GM23338 (cell line): Measurements from ENCODE around the gene QSOX1. TPM values are rescaled to one million over a fixed set of nuclear protein-coding genes. Genes with fewer than 3 reads are reported as not detected.

Experiments used
- ATAC-seq: fragments of 200-7000 bp; cut with Tn5 transposase; 3 replicates; pipeline ENCODE4 v1.9.1; 2020
- DNase-seq: peaks from one replicate; pipeline ENCODE4 v3.0.0-alpha.2; 2015; ENCODE audit warnings: low spot score
- H2AFZ ChIP-seq: fragments of 200-600 bp; sonication (generic); 2 replicates; pipeline ENCODE4 v1.8.0; 2016; ENCODE audit warnings: antibody characterized with exemption, mild to moderate bottlenecking, moderate library complexity
- H3F3A ChIP-seq: fragments of 200-600 bp; sonication (generic); replicated peaks from 2 replicates; pipeline ENCODE4 v1.8.0; 2017; ENCODE audit warnings: antibody characterized with exemption, mixed run types, low read depth
- H3K27ac ChIP-seq: fragments of 200-600 bp; sonication (generic); 2 replicates; pipeline ENCODE4 v1.6.1; 2016; ENCODE audit warnings: low read depth
- H3K27me3 ChIP-seq: fragments of 200-600 bp; sonication (generic); 2 replicates; pipeline ENCODE4 v1.8.0; 2016; ENCODE audit warnings: mild to moderate bottlenecking, mixed run types, moderate library complexity; ENCODE audit not compliant: insufficient read depth
- H3K36me3 ChIP-seq: fragments of 200-600 bp; sonication (generic); 2 replicates; pipeline ENCODE4 v1.8.0; 2016; ENCODE audit warnings: mild to moderate bottlenecking; ENCODE audit not compliant: insufficient read depth
- H3K4me1 ChIP-seq: fragments of 200-600 bp; sonication (generic); 2 replicates; pipeline ENCODE4 v1.8.0; 2016; ENCODE audit warnings: mild to moderate bottlenecking, moderate library complexity; ENCODE audit not compliant: insufficient read depth
- H3K4me2 ChIP-seq: fragments of 200-600 bp; sonication (generic); 2 replicates; pipeline ENCODE4 v1.7.1; 2017; ENCODE audit warnings: mixed run types
- H3K4me3 ChIP-seq: fragments of 200-600 bp; sonication (generic); 2 replicates; pipeline ENCODE4 v1.6.1; 2016; ENCODE audit warnings: mixed run types
- H3K79me2 ChIP-seq: fragments of 200-600 bp; sonication (generic); replicated peaks from 2 replicates; pipeline ENCODE4 v1.8.0; 2017; ENCODE audit warnings: mild to moderate bottlenecking; ENCODE audit not compliant: insufficient read depth
- H3K9me2 ChIP-seq: fragments of 200-600 bp; sonication (generic); 2 replicates; pipeline ENCODE4 v1.8.0; 2017; ENCODE audit not compliant: insufficient read depth
- H4K20me1 ChIP-seq: fragments of 200-600 bp; sonication (generic); replicated peaks from 2 replicates; pipeline ENCODE4 v1.8.0; 2017; ENCODE audit warnings: mild to moderate bottlenecking; ENCODE audit not compliant: insufficient read depth
- H3K27ac Mint-ChIP-seq: 2 replicates; pipeline ENCODE4 v1.8.0; 2020; ENCODE audit warnings: inconsistent platforms, mild to moderate bottlenecking, moderate library complexity, mixed read lengths
- H3K27me3 Mint-ChIP-seq: 3 replicates; pipeline ENCODE4 v1.8.0; 2022; ENCODE audit warnings: low read depth, mild to moderate bottlenecking, moderate library complexity, mixed read lengths, inconsistent platforms; ENCODE audit not compliant: insufficient read depth, poor library complexity
- H3K36me3 Mint-ChIP-seq: 3 replicates; pipeline ENCODE4 v1.8.0; 2021; ENCODE audit warnings: low read depth, mild to moderate bottlenecking, inconsistent platforms, moderate library complexity, mixed read lengths
- H3K4me1 Mint-ChIP-seq: 3 replicates; pipeline ENCODE4 v1.8.0; 2020; ENCODE audit warnings: mild to moderate bottlenecking, inconsistent platforms, mixed read lengths
- H3K4me3 Mint-ChIP-seq: 3 replicates; pipeline ENCODE4 v1.8.0; 2021; ENCODE audit warnings: moderate library complexity, mild to moderate bottlenecking, inconsistent platforms, mixed read lengths
- H3K9me3 Mint-ChIP-seq: 3 replicates; pipeline ENCODE4 v1.8.0; 2020; ENCODE audit warnings: moderate library complexity, mild to moderate bottlenecking, inconsistent platforms, mixed read lengths
- CREB1 ChIP-seq: fragments of 250-450 bp; sonication (Bioruptor Pico); IDR thresholded peaks from 2 replicates; pipeline ENCODE4 v1.5.0; 2020; ENCODE audit warnings: low read depth, mild to moderate bottlenecking, moderate library complexity
- CTCF ChIP-seq, 2 experiments: fragments of 200-600 bp in 1 of 2; sonication (generic) in 1 of 2; conservative IDR thresholded peaks; 2 replicates each; pipeline versions ENCODE4 v1.5.1 to v1.6.1; 2016 to 2017; ENCODE audit warnings: antibody characterized with exemption in 2 of 2, low read depth in 2 of 2, mild to moderate bottlenecking in 2 of 2, moderate library complexity in 1 of 2
- EZH2 ChIP-seq: fragments of 200-600 bp; sonication (generic); IDR thresholded peaks from one replicate; pipeline ENCODE4 v1.8.0; 2017; ENCODE audit warnings: antibody characterized with exemption, mild to moderate bottlenecking, low read depth; ENCODE audit not compliant: unreplicated experiment
- EZH2phosphoT487 ChIP-seq: fragments of 200-600 bp; sonication (generic); IDR thresholded peaks from one replicate; pipeline ENCODE4 v1.8.1; 2018; ENCODE audit warnings: antibody characterized with exemption; ENCODE audit not compliant: unreplicated experiment
- JUNB ChIP-seq: IDR thresholded peaks from one replicate; pipeline ENCODE4 v1.6.1; 2016; ENCODE audit warnings: antibody characterized with exemption; ENCODE audit not compliant: unreplicated experiment
- NANOG ChIP-seq: IDR thresholded peaks from 2 replicates; pipeline ENCODE4 v1.6.1; 2016; ENCODE audit warnings: antibody characterized with exemption, borderline replicate concordance
- POLR2AphosphoS5 ChIP-seq: IDR thresholded peaks from 2 replicates; pipeline ENCODE4 v1.6.1; 2016; ENCODE audit warnings: antibody characterized with exemption, low read depth
- REST ChIP-seq: IDR thresholded peaks from one replicate; pipeline ENCODE4 v1.6.1; 2018; ENCODE audit warnings: antibody characterized with exemption; ENCODE audit not compliant: unreplicated experiment
- STAT1 ChIP-seq: IDR thresholded peaks from one replicate; pipeline ENCODE4 v1.6.1; 2016; ENCODE audit warnings: antibody characterized with exemption; ENCODE audit not compliant: unreplicated experiment
- ZNF114 ChIP-seq: fragments of 250-450 bp; sonication (Bioruptor Pico); IDR thresholded peaks from 2 replicates; pipeline ENCODE4 v1.5.0; 2020; ENCODE audit warnings: mild to moderate bottlenecking, moderate library complexity
- ZNF331 ChIP-seq: fragments of 250-450 bp; sonication (Bioruptor Pico); IDR thresholded peaks from 2 replicates; pipeline ENCODE4 v1.5.0; 2020; ENCODE audit warnings: low read depth, mild to moderate bottlenecking, moderate library complexity
- polyA plus RNA-seq: library from polyadenylated mRNA; unstranded; fragments of >200 nt; fragmentation: Nextera tagmentation; extraction: Ambion mirVana; gene quantifications from 2 replicates; pipeline ENCODE4 v1.2.1, GENCODE V29; 2016
- total RNA-seq: library from RNA; depleted of rRNA; stranded (reverse); fragments of >200 nt; shearing (Covaris generic); gene quantifications from 2 replicates; pipeline ENCODE4 v1.2.3, GENCODE V29; 2014
- TF ChIP-seq, protein P1 (sequence below): IDR thresholded peaks from 2 replicates; pipeline ENCODE4 v1.6.1; 2016; ENCODE audit warnings: antibody characterized with exemption

QSOX1 gene
- total and polyA plus RNA-seq, 2 experiments from 2014 or later, result 47.8 to 119 TPM

GRCh38 chr1:180224902-180225301, 70.2 kb downstream of the QSOX1 start:
- H3K4me1 ChIP-seq, result peaks cover 24% of the 10 kb centered on the region; the same call in 1 of the 2 replicates
- H4K20me1 ChIP-seq, result no peaks in the 10 kb centered on the region; the same call in 1 of the 2 replicates
- no peak for DNase-seq
- H3F3A ChIP-seq, result peaks cover 12% of the 10 kb centered on the region
- H3K36me3 ChIP-seq, result no peaks in the 10 kb centered on the region
- ATAC-seq, result no peak
- Mint-ChIP-seq H3K4me3 (no peak overlapping the region), H3K27me3 (peaks cover 31% of the 10 kb centered on the region), H3K36me3 (no peaks in the 10 kb centered on the region; the same call in 2 of the 3 replicates), H3K27ac (no peak overlapping the region), H3K9me3 (peaks cover 7% of the 10 kb centered on the region), H3K4me1 (peaks cover 21% of the 10 kb centered on the region)
- H3K4me3 ChIP-seq, result no peak overlapping the region
- no peak overlapping the region for H2AFZ ChIP-seq
- no peaks in the 10 kb centered on the region for H3K79me2 ChIP-seq
- no peaks in the 10 kb centered on the region for H3K9me2 ChIP-seq
- no peak overlapping the region for H3K4me2 ChIP-seq
- peaks cover 52% of the 10 kb centered on the region for H3K27me3 ChIP-seq
- no peak for TF ChIP-seq REST
- TF ChIP-seq, protein P1, sequence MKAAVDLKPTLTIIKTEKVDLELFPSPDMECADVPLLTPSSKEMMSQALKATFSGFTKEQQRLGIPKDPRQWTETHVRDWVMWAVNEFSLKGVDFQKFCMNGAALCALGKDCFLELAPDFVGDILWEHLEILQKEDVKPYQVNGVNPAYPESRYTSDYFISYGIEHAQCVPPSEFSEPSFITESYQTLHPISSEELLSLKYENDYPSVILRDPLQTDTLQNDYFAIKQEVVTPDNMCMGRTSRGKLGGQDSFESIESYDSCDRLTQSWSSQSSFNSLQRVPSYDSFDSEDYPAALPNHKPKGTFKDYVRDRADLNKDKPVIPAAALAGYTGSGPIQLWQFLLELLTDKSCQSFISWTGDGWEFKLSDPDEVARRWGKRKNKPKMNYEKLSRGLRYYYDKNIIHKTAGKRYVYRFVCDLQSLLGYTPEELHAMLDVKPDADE, result no peak
- no peak for TF ChIP-seq POLR2AphosphoS5
- no peak for TF ChIP-seq JUNB
- TF ChIP-seq CREB1, result no peak
- no peak for TF ChIP-seq ZNF114 (CRISPR knock-in tag)
- TF ChIP-seq CTCF (conservative IDR thresholded peaks at IDR 0.05; ENCODE audit: low read depth in 2 of 2), result no peak
- no peak for TF ChIP-seq ZNF331
- no peak for TF ChIP-seq EZH2
- no peak for TF ChIP-seq NANOG
- no peak for TF ChIP-seq EZH2phosphoT487
- no peak for TF ChIP-seq STAT1
- H3K27ac ChIP-seq, result no peak overlapping the region
